HepG2 (cell line): ENCODE data around the gene MYOM1. TPM values are rescaled to one million over a fixed set of nuclear protein-coding genes. Genes with fewer than 3 reads are reported as not detected.

ENCODE experiments used
- ATF6 ChIP-seq: sonication (generic); formaldehyde crosslinking; conservative IDR thresholded peaks from 2 replicates; pipeline ENCODE4 v1.4.0; 2020; ENCODE audit warnings: missing genetic modification reagents
- DPF2 ChIP-seq: sonication (generic); formaldehyde crosslinking; IDR thresholded peaks from 2 replicates; pipeline ENCODE4 v1.4.0; 2020; ENCODE audit warnings: mild to moderate bottlenecking, low read depth, missing genetic modification reagents, borderline replicate concordance
- DRAP1 ChIP-seq: IDR thresholded peaks from 2 replicates; pipeline ENCODE4 v1.6.1; 2016; ENCODE audit warnings: missing genetic modification reagents, missing compliant biosample characterization
- GABPB1 ChIP-seq: IDR thresholded peaks from 2 replicates; pipeline ENCODE4 v1.6.1; 2016; ENCODE audit warnings: mild to moderate bottlenecking, missing genetic modification reagents, moderate library complexity, missing compliant biosample characterization
- GMEB1 ChIP-seq: sonication (generic); formaldehyde crosslinking; IDR thresholded peaks from 2 replicates; pipeline ENCODE4 v1.5.1; 2020; ENCODE audit warnings: missing genetic modification reagents, mild to moderate bottlenecking, borderline replicate concordance
- HMG20B ChIP-seq: conservative IDR thresholded peaks from 2 replicates; pipeline ENCODE4 v1.6.1; 2016; ENCODE audit warnings: missing genetic modification reagents, missing compliant biosample characterization
- HNRNPK ChIP-seq: fragments of 200-400 bp; formaldehyde crosslinking; IDR thresholded peaks from 2 replicates; pipeline ENCODE4 v1.6.1; 2018; ENCODE audit warnings: low read length, low read depth, moderate library complexity, mild to moderate bottlenecking; ENCODE audit not compliant: poor library complexity, severe bottlenecking
- KLF13 ChIP-seq: sonication (generic); formaldehyde crosslinking; IDR thresholded peaks from 2 replicates; pipeline ENCODE4 v1.4.0; 2020; ENCODE audit warnings: mild to moderate bottlenecking, missing genetic modification reagents
- NR1H2 ChIP-seq: sonication (generic); formaldehyde crosslinking; IDR thresholded peaks from 2 replicates; pipeline ENCODE4 v1.8.1; 2022; ENCODE audit warnings: low read depth, missing genetic modification reagents, borderline replicate concordance
- PRPF4 ChIP-seq: fragments of 200-400 bp; formaldehyde crosslinking; IDR thresholded peaks from 2 replicates; pipeline ENCODE4 v1.6.1; 2016; ENCODE audit warnings: low read length, low read depth; ENCODE audit not compliant: poor library complexity, severe bottlenecking
- RARG ChIP-seq: sonication (generic); formaldehyde crosslinking; IDR thresholded peaks from 2 replicates; pipeline ENCODE4 v1.4.0; 2020; ENCODE audit warnings: low read depth, mild to moderate bottlenecking, missing genetic modification reagents
- SALL2 ChIP-seq: sonication (generic); formaldehyde crosslinking; IDR thresholded peaks from 2 replicates; pipeline ENCODE4 v1.8.1; 2023; ENCODE audit warnings: mild to moderate bottlenecking, missing genetic modification reagents, inconsistent platforms
- SCMH1 ChIP-seq: sonication (generic); formaldehyde crosslinking; IDR thresholded peaks from 2 replicates; pipeline ENCODE4 v1.9.0; 2021; ENCODE audit warnings: missing genetic modification reagents, mild to moderate bottlenecking, borderline replicate concordance
- SKI ChIP-seq: fragments of 450-650 bp; IDR thresholded peaks from one replicate; pipeline ENCODE4 v1.6.1; 2018; ENCODE audit warnings: mild to moderate bottlenecking; ENCODE audit not compliant: partially characterized antibody
- SP5 ChIP-seq: IDR thresholded peaks from 2 replicates; pipeline ENCODE4 v1.6.1; 2016; ENCODE audit warnings: low read depth, borderline replicate concordance
- ZBTB20 ChIP-seq: sonication (generic); formaldehyde crosslinking; IDR thresholded peaks from 2 replicates; pipeline ENCODE4 v1.8.1; 2023; ENCODE audit warnings: missing genetic modification reagents, low read depth, mild to moderate bottlenecking, borderline replicate concordance
- ZBTB7A ChIP-seq: sonication (generic); formaldehyde crosslinking; IDR thresholded peaks from 2 replicates; pipeline ENCODE4 v1.8.0; 2022; ENCODE audit warnings: mild to moderate bottlenecking, missing genetic modification reagents
- ZFY ChIP-seq: sonication (generic); formaldehyde crosslinking; IDR thresholded peaks from 2 replicates; pipeline ENCODE4 v1.4.0; 2020; ENCODE audit warnings: missing genetic modification reagents
- ZNF101 ChIP-seq: sonication (generic); formaldehyde crosslinking; IDR thresholded peaks from 2 replicates; pipeline ENCODE4 v1.4.0; 2020; ENCODE audit warnings: mild to moderate bottlenecking, low read depth, missing genetic modification reagents, borderline replicate concordance
- ZNF232 ChIP-seq: sonication (generic); formaldehyde crosslinking; IDR thresholded peaks from 2 replicates; pipeline ENCODE4 v1.4.0; 2020; ENCODE audit warnings: missing genetic modification reagents, borderline replicate concordance
- ZNF430 ChIP-seq: sonication (generic); formaldehyde crosslinking; IDR thresholded peaks from 2 replicates; pipeline ENCODE4 v1.9.0; 2021; ENCODE audit warnings: mild to moderate bottlenecking, missing genetic modification reagents
- ZNF496 ChIP-seq: sonication (generic); formaldehyde crosslinking; IDR thresholded peaks from 2 replicates; pipeline ENCODE4 v1.8.1; 2023; ENCODE audit warnings: mild to moderate bottlenecking, moderate library complexity, missing genetic modification reagents; ENCODE audit not compliant: insufficient replicate concordance
- ZNF749 ChIP-seq: sonication (generic); formaldehyde crosslinking; IDR thresholded peaks from 2 replicates; pipeline ENCODE4 v1.8.0; 2022; ENCODE audit warnings: mild to moderate bottlenecking, missing genetic modification reagents, moderate library complexity, borderline replicate concordance
- ZNF776 ChIP-seq: sonication (generic); formaldehyde crosslinking; IDR thresholded peaks from 2 replicates; pipeline ENCODE4 v1.4.0; 2020; ENCODE audit warnings: mild to moderate bottlenecking, missing genetic modification reagents
- polyA plus RNA-seq, 8 experiments: library from polyadenylated mRNA; depleted of rRNA in 3 of 8; stranded (reverse) in 7 of 8; unstranded in 1 of 8; fragments of >200 nt; fragmentation: Illumina TruSeq in 4 of 8; extraction: Trizol in 4 of 8; gene quantifications; 2 replicates each; pipeline versions ENCODE4 v1.2.1 to v1.2.3, GENCODE V29; 2011 to 2016; ENCODE audit warnings: low read depth in 4 of 8, missing spikeins in 1 of 8, mixed read lengths in 1 of 8; ENCODE audit not compliant: insufficient read depth in 1 of 8
- total RNA-seq, 5 experiments: library from RNA; depleted of rRNA; stranded (reverse); fragments of >200 nt; fragmentation: Illumina TruSeq; extraction: Trizol; gene quantifications; 2 replicates each; pipeline ENCODE4 v1.2.3, GENCODE V29; 2016; ENCODE audit warnings: low read depth in 1 of 5
- TF ChIP-seq, protein P1 (sequence below): sonication (generic); formaldehyde crosslinking; IDR thresholded peaks from 2 replicates; pipeline ENCODE4 v1.5.1; 2020; ENCODE audit warnings: missing genetic modification reagents, mild to moderate bottlenecking, borderline replicate concordance

The MYOM1 gene
- total and polyA plus RNA-seq, 2 of the 13 experiments (the other 11 are each of a cell fraction or from before 2014, with no cell fraction given): 0.46 to 0.98 TPM

- TF ChIP-seq SP5 (CRISPR knock-in tag) (no peak), NR1H2 (CRISPR knock-in tag) (no peak), SCMH1 (CRISPR knock-in tag) (no peak), HNRNPK (no peak), GMEB1 (CRISPR knock-in tag) (no peak), ZNF101 (CRISPR knock-in tag) (no peak), DRAP1 (CRISPR knock-in tag) (no peak), SALL2 (CRISPR knock-in tag) (no peak), KLF13 (CRISPR knock-in tag) (no peak), RARG (CRISPR knock-in tag) (no peak), ATF6 (CRISPR knock-in tag) (no peak), ZBTB7A (no peak), SKI (no peak), HMG20B (CRISPR knock-in tag) (no peak), ZNF496 (CRISPR knock-in tag) (no peak), ZNF232 (peak; percentile 40; the same call in 1 of the 2 replicates), ZNF749 (CRISPR knock-in tag) (no peak), PRPF4 (no peak), ZNF430 (CRISPR knock-in tag) (0 out of 2 replicates have a peak, but pooled peaks have one; percentile 9), ZBTB20 (CRISPR knock-in tag) (peak; percentile 37; the same call in 1 of the 2 replicates), ZFY (CRISPR knock-in tag) (no peak; the same call in 1 of the 2 replicates), DPF2 (CRISPR knock-in tag) (no peak), GABPB1 (no peak), ZNF776 (no peak)
- TF ChIP-seq, protein P1, sequence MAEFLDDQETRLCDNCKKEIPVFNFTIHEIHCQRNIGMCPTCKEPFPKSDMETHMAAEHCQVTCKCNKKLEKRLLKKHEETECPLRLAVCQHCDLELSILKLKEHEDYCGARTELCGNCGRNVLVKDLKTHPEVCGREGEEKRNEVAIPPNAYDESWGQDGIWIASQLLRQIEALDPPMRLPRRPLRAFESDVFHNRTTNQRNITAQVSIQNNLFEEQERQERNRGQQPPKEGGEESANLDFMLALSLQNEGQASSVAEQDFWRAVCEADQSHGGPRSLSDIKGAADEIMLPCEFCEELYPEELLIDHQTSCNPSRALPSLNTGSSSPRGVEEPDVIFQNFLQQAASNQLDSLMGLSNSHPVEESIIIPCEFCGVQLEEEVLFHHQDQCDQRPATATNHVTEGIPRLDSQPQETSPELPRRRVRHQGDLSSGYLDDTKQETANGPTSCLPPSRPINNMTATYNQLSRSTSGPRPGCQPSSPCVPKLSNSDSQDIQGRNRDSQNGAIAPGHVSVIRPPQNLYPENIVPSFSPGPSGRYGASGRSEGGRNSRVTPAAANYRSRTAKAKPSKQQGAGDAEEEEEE (CRISPR knock-in tag): no peak
Observed at GRCh38 chr18:3246635-3247239, 27.0 kb upstream of the MYOM1 start (continued).
